ENCODE data around the gene DSP. TPM values are rescaled to one million over a fixed set of nuclear protein-coding genes. Genes with fewer than 3 reads are reported as not detected.

Gene DSP
- total RNA-seq, 1 experiment from 2014 or later = 20.1 TPM

GRCh38 chr6:7580537-7580926 lies 39.1 kb downstream of the DSP start:
- CTCF ChIA-PET = no interaction called here
- in situ Hi-C loops (cut with HindIII; ENCODE audit: low pct_unique_long_range_greater_than_20kb, low sequenced_read_pairs) = no loop called here
- H3K27me3 ChIP-seq (ENCODE audit: control insufficient read depth, insufficient read depth, low read length) = peaks cover 12% of the 10 kb centered on the region; the same call in 1 of the 2 replicates

DNA sequence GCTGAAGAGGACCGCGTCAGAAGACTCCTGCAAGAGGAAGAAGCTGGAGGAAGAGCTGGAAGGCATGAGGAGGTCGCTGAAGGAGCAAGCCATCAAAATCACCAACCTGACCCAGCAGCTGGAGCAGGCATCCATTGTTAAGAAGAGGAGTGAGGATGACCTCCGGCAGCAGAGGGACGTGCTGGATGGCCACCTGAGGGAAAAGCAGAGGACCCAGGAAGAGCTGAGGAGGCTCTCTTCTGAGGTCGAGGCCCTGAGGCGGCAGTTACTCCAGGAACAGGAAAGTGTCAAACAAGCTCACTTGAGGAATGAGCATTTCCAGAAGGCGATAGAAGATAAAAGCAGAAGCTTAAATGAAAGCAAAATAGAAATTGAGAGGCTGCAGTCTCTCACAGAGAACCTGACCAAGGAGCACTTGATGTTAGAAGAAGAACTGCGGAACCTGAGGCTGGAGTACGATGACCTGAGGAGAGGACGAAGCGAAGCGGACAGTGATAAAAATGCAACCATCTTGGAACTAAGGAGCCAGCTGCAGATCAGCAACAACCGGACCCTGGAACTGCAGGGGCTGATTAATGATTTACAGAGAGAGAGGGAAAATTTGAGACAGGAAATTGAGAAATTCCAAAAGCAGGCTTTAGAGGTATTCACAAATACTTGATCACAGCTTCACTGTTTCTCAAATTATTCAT lies 39.6 kb downstream of the DSP start:
- ChIA-PET POLR2A (interaction anchor here (0.7 kb wide), 1 partner anchor 131 kb away, joined by 6 read pairs; no protein-coding TSS in a partner anchor), CTCF (no interaction called here)
- Histone ChIP-seq H3K27ac (ENCODE audit: low read length) (no peak overlapping the region), H3K4me1 (ENCODE audit: control insufficient read depth, insufficient read depth, low read length) (no peaks in the 10 kb centered on the region), H3K36me3 (ENCODE audit: control insufficient read depth, insufficient read depth, low read length) (peaks cover 2% of the 10 kb centered on the region), H3K4me3 (ENCODE audit: low read depth in 2 of 2, low read length in 2 of 2) (no peak overlapping the region), H3K27me3 (ENCODE audit: control insufficient read depth, insufficient read depth, low read length) (peaks cover 12% of the 10 kb centered on the region; the same call in 1 of the 2 replicates), H3K9me3 (ENCODE audit: control insufficient read depth, insufficient read depth, low read depth, low read length) (no peaks in the 10 kb centered on the region)
- TSS peak; percentile 54 for BruUV-seq (replicated peaks)
- ATAC-seq (no peak), DNase-seq (ENCODE audit: low read depth, low spot score) (no peak)
- no peak for TF ChIP-seq POLR2AphosphoS5 (IDR thresholded peaks at IDR 0.05; ENCODE audit: low read depth, low read length)
- TF ChIP-seq REST (IDR thresholded peaks at IDR 0.05; ENCODE audit: insufficient read depth in 1 of 2, low read depth in 2 of 2, low read length in 1 of 2) = no peak
- TF ChIP-seq, protein P1, sequence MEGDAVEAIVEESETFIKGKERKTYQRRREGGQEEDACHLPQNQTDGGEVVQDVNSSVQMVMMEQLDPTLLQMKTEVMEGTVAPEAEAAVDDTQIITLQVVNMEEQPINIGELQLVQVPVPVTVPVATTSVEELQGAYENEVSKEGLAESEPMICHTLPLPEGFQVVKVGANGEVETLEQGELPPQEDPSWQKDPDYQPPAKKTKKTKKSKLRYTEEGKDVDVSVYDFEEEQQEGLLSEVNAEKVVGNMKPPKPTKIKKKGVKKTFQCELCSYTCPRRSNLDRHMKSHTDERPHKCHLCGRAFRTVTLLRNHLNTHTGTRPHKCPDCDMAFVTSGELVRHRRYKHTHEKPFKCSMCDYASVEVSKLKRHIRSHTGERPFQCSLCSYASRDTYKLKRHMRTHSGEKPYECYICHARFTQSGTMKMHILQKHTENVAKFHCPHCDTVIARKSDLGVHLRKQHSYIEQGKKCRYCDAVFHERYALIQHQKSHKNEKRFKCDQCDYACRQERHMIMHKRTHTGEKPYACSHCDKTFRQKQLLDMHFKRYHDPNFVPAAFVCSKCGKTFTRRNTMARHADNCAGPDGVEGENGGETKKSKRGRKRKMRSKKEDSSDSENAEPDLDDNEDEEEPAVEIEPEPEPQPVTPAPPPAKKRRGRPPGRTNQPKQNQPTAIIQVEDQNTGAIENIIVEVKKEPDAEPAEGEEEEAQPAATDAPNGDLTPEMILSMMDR (IDR thresholded peaks at IDR 0.05) = no peak
- TF ChIP-seq SIN3A (IDR thresholded peaks at IDR 0.05; ENCODE audit: borderline replicate concordance, insufficient read depth, low read depth, low read length) = no peak
- no peak for TF ChIP-seq TCF7L2 (IDR thresholded peaks at IDR 0.05; ENCODE audit: low read depth, low read length)
- in situ Hi-C loops (cut with HindIII; ENCODE audit: low pct_unique_long_range_greater_than_20kb, low sequenced_read_pairs) (no loop called here), intact Hi-C loops (cut with micrococcal nuclease; ENCODE audit: unreplicated experiment) (no loop called here)

More at GRCh38 chr6:7580537-7580926, 39.1 kb downstream of the DSP start:
- Histone ChIP-seq H3K36me3 (ENCODE audit: control insufficient read depth, insufficient read depth, low read length) (peaks cover 2% of the 10 kb centered on the region), H3K9me3 (ENCODE audit: control insufficient read depth, insufficient read depth, low read depth, low read length) (no peaks in the 10 kb centered on the region), H3K27ac (ENCODE audit: low read length) (no peak overlapping the region), H3K4me1 (ENCODE audit: control insufficient read depth, insufficient read depth, low read length) (no peaks in the 10 kb centered on the region), H3K4me3 (ENCODE audit: low read depth in 2 of 2, low read length in 2 of 2) (no peak overlapping the region)
- POLR2A ChIA-PET = interaction anchor here (0.6 kb wide), 1 partner anchor 72 kb away, joined by 8 read pairs; no protein-coding TSS in a partner anchor
- no peak for ATAC-seq
- TF ChIP-seq TCF7L2 (IDR thresholded peaks at IDR 0.05; ENCODE audit: low read depth, low read length) = no peak
- TF ChIP-seq POLR2AphosphoS5 (IDR thresholded peaks at IDR 0.05; ENCODE audit: low read depth, low read length) = no peak
- intact Hi-C loops (cut with micrococcal nuclease; ENCODE audit: unreplicated experiment) = no loop called here
- no peak for DNase-seq (ENCODE audit: low read depth, low spot score)
- BruUV-seq (replicated peaks) = no TSS peak

All from Panc1 (cell line).